Epithelial cell of esophagus (primary cell): ENCODE results near the gene KRT86.
"Not testable (repeated sequence)": the region's sequence is repeated elsewhere in the genome, so short reads cannot be mapped to it uniquely, and the experiment has no call there.

Experiments
- DNase-seq: peaks from one replicate; pipeline ENCODE4 v3.0.0; 2010; ENCODE audit warnings: low read depth
- H3K4me3 ChIP-seq: 2 replicates; pipeline ENCODE4 v1.5.1; 2011; ENCODE audit warnings: mild to moderate bottlenecking, low read length, control low read depth
- CTCF ChIP-seq: IDR thresholded peaks from 2 replicates; pipeline ENCODE4 v1.5.1; 2011; ENCODE audit warnings: low read depth, mild to moderate bottlenecking, low read length, control low read depth, inconsistent platforms; ENCODE audit not compliant: insufficient read depth; ENCODE audit errors: missing control alignments

KRT86 gene

GRCh38 chr12:52239767-52240166, 34.7 kb upstream of the KRT86 start:
- H3K4me3 ChIP-seq = no peak overlapping the region
- TF ChIP-seq CTCF = no peak
- DNase-seq = no peak

GRCh38 chr12:52240247-52240646, 34.2 kb upstream of the KRT86 start:
- not testable (repeated sequence) for H3K4me3 ChIP-seq, DNase-seq

- H3K4me3 ChIP-seq = no peak overlapping the region
- DNase-seq = no peak
These were observed 33.1 kb upstream of the KRT86 start for GRCh38 chr12:52241205-52241842.

GRCh38 chr12:52242442-52243258, 31.8 kb upstream of the KRT86 start:
- DNase-seq = no peak
- no peak overlapping the region for H3K4me3 ChIP-seq
- TF ChIP-seq CTCF = no peak

More at GRCh38 chr12:52241205-52241842, 33.1 kb upstream of the KRT86 start:
- TF ChIP-seq CTCF = no peak

GRCh38 chr12:52243259-52243855, 31.1 kb upstream of the KRT86 start:
- H3K4me3 ChIP-seq = no peak overlapping the region
- DNase-seq = peak; percentile 85
- no peak for TF ChIP-seq CTCF

- no peak for TF ChIP-seq CTCF
- DNase-seq = peak; percentile 95
- no peak overlapping the region for H3K4me3 ChIP-seq
These were observed 30.4 kb upstream of the KRT86 start for GRCh38 chr12:52243856-52244614.

GRCh38 chr12:52244615-52244994, 29.8 kb upstream of the KRT86 start:
- no peak for TF ChIP-seq CTCF
- no peak for DNase-seq
- H3K4me3 ChIP-seq = no peak overlapping the region
